Thyroid gland (tissue), 4 donors: ENCODE measurements around the gene TNPO1. TPM values are rescaled to one million over a fixed set of nuclear protein-coding genes. Genes with fewer than 3 reads are reported as not detected.

Source experiments
- DNase-seq, 2 donors: peaks; one replicate each; pipeline ENCODE4 v3.0.0-alpha.2; 2019
- H3K27ac ChIP-seq, 3 donors: fragments of 200-600 bp; sonication (generic); 1 replicate in 2 of 3; 2 replicates in 1 of 3; pipeline ENCODE4 v1.5.1; 2016 to 2019; ENCODE audit warnings: mild to moderate bottlenecking in 1 of 3, moderate library complexity in 1 of 3
- H3K27me3 ChIP-seq: fragments of 200-600 bp; sonication (generic); one replicate; pipeline ENCODE4 v1.5.1; 2019
- H3K36me3 ChIP-seq, 2 donors: fragments of 200-600 bp; sonication (generic); one replicate each; pipeline ENCODE4 v1.5.1; 2016 to 2019
- H3K4me1 ChIP-seq, 2 donors: fragments of 200-600 bp; sonication (generic); one replicate each; pipeline ENCODE4 v1.5.1; 2017 to 2019
- H3K4me3 ChIP-seq, 3 donors: fragments of 200-600 bp; sonication (generic); replicated peaks in 1 of 3; 1 replicate in 2 of 3; 2 replicates in 1 of 3; pipeline ENCODE4 v1.5.1; 2016; ENCODE audit warnings: mild to moderate bottlenecking in 1 of 3
- H3K9me3 ChIP-seq: fragments of 200-600 bp; sonication (generic); one replicate; pipeline ENCODE4 v1.5.1; 2017
- CTCF ChIP-seq, 6 experiments: fragments of 200-600 bp in 3 of 6; fragments of 450-650 bp in 3 of 6; sonication (generic) in 3 of 6; IDR thresholded peaks; one replicate each; pipeline ENCODE4 v1.5.1; 2016 to 2019; ENCODE audit warnings: antibody characterized with exemption in 6 of 6, mild to moderate bottlenecking in 2 of 6, inconsistent platforms in 1 of 6, moderate library complexity in 1 of 6
- POLR2A ChIP-seq, 2 donors: fragments of 450-650 bp; IDR thresholded peaks; one replicate each; pipeline ENCODE4 v1.6.1; 2017; ENCODE audit warnings: antibody characterized with exemption in 2 of 2, mild to moderate bottlenecking in 2 of 2, moderate library complexity in 1 of 2
- WGBS, 2 donors: methylation state at CpG; one replicate each; pipeline ENCODE4 v1.1.5; 2017; 5-methylcytosine and 5-hydroxymethylcytosine counted together
- intact Hi-C: fragments of 100-400 bp; cut with DNase I; formaldehyde crosslinking; loops from one replicate; pipeline ENCODE4 v1.15.1; 2023
- total RNA-seq, 4 donors: library from RNA; depleted of rRNA; stranded (reverse); fragments of >200 nt; gene quantifications; one replicate each; pipeline ENCODE4 v1.2.3, GENCODE V29; 2016

TNPO1 gene
- total RNA-seq, 4 donors from 2014 or later, result 122 to 319 (median 206) TPM

DNA sequence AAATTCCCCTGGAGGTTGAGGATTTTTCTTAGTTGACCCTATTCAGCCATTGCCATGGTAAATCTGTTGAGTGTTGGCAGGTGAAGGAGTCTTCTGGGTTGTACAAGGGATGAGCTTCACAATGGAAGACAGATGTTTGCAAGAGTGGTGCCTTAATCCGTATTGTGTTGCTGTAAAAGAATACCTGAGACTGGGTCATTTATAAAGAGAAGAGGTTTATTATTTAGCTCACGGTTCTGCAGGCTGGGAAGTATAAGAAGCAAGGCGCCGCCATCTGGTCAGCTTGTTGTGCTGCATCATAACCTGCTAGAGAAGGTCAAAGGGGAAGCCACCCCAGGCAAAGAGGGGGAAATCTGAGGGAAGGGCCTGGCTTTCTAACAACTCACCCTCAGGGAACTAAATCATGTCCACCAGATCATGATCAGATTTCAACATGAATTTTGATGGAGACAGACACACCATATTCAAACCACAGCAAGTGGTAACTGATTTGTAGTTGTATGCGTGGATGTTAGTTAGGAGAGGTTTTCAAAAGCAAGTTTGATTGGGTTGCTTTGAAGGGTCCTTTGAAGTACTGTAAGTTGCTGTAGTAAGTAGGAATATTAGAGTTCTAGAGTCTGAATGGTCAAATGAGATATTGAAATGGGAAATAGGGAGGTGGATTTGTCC, 2.5 kb downstream of the TNPO1 start:
- Histone ChIP-seq H3K4me1 (peaks cover 37 to 42% of the 10 kb centered on the region in 2 donors), H3K27me3 (no peaks in the 10 kb centered on the region), H3K27ac (peak overlapping the region; percentile 49 to 98 (median 98)), H3K4me3 (peak overlapping the region in 2 of 3 donors; percentile 68 to 70), H3K9me3 (no peaks in the 10 kb centered on the region), H3K36me3 (no peaks in the 10 kb centered on the region)
- DNase-seq, result peak; percentile 76 to 79
- no peak for TF ChIP-seq POLR2A (IDR thresholded peaks at IDR 0.05)
- peak; percentile 25 to 81 (median 70) for TF ChIP-seq CTCF (IDR thresholded peaks at IDR 0.05)
- intact Hi-C loops, result loop anchor here (10.0 kb wide), 2 partner anchors 214 to 454 kb away; no protein-coding TSS in a partner anchor
- WGBS, 2 donors, result 25 to 35% methylated on average over 5 of the region's 5 CpGs

DNA sequence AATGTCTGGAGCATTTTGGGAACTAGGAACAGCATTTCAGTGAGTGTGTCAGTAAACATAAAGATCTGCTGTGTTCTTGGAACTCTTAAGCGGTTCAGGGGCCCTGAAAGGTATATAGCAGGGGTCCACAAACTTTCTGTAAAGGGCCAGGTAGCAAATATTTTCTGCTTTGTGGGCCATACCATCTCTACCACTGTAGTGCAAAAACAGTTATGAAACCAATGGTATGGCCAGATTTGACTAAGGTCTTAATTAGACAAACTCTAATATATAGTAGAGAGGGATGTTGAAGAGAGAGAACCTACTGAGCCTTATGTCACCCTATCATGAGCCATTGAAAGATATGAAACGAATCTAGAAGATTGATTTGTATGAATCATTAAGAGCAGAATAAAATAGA, 5.3 kb downstream of the TNPO1 start:
- WGBS, 2 donors, result 79 to 89% methylated on average over 2 of the region's 2 CpGs
- H3K4me3 ChIP-seq, result no peak overlapping the region
- TF ChIP-seq CTCF (IDR thresholded peaks at IDR 0.05) (no peak), POLR2A (IDR thresholded peaks at IDR 0.05) (no peak)
- no peaks in the 10 kb centered on the region for H3K27me3 ChIP-seq
- H3K4me1 ChIP-seq, result peaks cover 38 to 53% of the 10 kb centered on the region in 2 donors
- intact Hi-C loops, result no loop called here
- no peaks in the 10 kb centered on the region for H3K36me3 ChIP-seq
- DNase-seq, result no peak
- peak overlapping the region in 1 of 3 donors; percentile 26 for H3K27ac ChIP-seq
- H3K9me3 ChIP-seq, result no peaks in the 10 kb centered on the region

DNA sequence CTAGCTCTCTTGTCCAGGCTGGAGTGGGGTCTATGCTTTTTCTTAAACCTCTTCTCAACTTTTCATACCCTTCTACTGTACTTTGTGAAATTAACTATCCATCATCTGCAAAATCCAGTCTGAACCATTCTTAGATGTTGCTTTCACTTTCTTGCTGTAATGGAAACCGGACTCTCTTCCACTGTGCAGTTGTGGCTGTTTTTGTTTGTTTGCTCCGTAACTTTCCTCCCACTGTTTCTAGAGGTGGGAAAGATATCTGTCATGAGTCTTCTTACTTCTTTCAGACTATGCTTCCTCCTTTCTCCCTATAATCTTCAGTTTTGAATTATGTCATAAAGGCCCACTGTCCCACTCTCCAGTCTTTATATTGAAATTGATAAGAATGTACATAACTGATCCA, 6.5 kb downstream of the TNPO1 start:
- 78 to 87% methylated on average over 2 of the region's 2 CpGs for WGBS, 2 donors
- Histone ChIP-seq H3K27ac (no peak overlapping the region), H3K27me3 (no peaks in the 10 kb centered on the region), H3K4me3 (no peak overlapping the region), H3K36me3 (no peaks in the 10 kb centered on the region), H3K4me1 (peaks cover 38 to 53% of the 10 kb centered on the region in 2 donors), H3K9me3 (no peaks in the 10 kb centered on the region)
- DNase-seq, result no peak
- TF ChIP-seq CTCF (IDR thresholded peaks at IDR 0.05) (no peak), POLR2A (IDR thresholded peaks at IDR 0.05) (no peak)
- intact Hi-C loops, result no loop called here

GRCh38 chr5:72829707-72830106, 13.2 kb downstream of the TNPO1 start:
- intact Hi-C loops, result no loop called here
- no peak for TF ChIP-seq POLR2A (IDR thresholded peaks at IDR 0.05)
- TF ChIP-seq CTCF (IDR thresholded peaks at IDR 0.05), result no peak

GRCh38 chr5:72830362-72830761, 13.9 kb downstream of the TNPO1 start:
- no peaks in the 10 kb centered on the region for H3K27me3 ChIP-seq
- 85 to 92% methylated on average over 2 of the region's 2 CpGs for WGBS, 2 donors
- intact Hi-C loops, result no loop called here
- H3K27ac ChIP-seq, result peak overlapping the region in 1 of 3 donors; percentile 43
- no peaks in the 10 kb centered on the region for H3K9me3 ChIP-seq
- no peaks in the 10 kb centered on the region for H3K36me3 ChIP-seq
- TF ChIP-seq POLR2A (IDR thresholded peaks at IDR 0.05), result no peak
- no peak for TF ChIP-seq CTCF (IDR thresholded peaks at IDR 0.05)
- H3K4me3 ChIP-seq, result no peak overlapping the region
- DNase-seq, result no peak
- peaks cover 20 to 22% of the 10 kb centered on the region in 2 donors for H3K4me1 ChIP-seq

More at GRCh38 chr5:72829707-72830106, 13.2 kb downstream of the TNPO1 start:
- Histone ChIP-seq H3K4me3 (no peak overlapping the region), H3K27me3 (no peaks in the 10 kb centered on the region), H3K36me3 (no peaks in the 10 kb centered on the region), H3K27ac (no peak overlapping the region), H3K4me1 (peaks cover 22 to 26% of the 10 kb centered on the region in 2 donors), H3K9me3 (no peaks in the 10 kb centered on the region)
- DNase-seq, result no peak
